ENCODE results near the gene SUMO4. TPM values are rescaled to one million over a fixed set of nuclear protein-coding genes. Genes with fewer than 3 reads are reported as not detected.
A peak's percentile ranks its signal among the peaks of the same experiment; 100 is the strongest.

SUMO4 gene
- total and polyA plus RNA-seq, 2 donors (not counting 1 experiment from before 2014, with no cell fraction given): 2.1 TPM; not detected in 1

DNA sequence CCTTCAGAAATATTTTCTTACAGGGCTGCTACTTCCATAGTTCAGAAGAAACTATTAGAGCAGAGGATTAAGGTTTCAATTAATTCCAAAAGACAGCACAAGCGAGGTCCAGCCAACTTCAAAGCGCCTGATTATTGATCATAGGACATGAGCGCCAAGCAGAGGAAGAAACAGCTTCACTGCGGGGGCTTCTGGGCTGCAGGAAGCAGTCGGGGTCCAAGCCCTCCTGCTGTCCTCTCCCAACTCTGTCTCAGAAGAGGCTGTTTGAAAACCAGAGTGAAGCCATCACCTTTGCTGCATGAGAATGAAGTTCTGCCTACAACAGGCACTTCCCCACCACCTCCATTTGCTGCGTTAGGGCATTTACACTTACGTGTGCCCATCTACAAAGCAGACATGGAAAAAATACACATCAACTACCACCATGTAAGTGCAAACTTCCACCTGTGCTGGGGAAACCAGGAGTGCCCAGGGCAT, 23.9 kb downstream of the SUMO4 start:
- Histone ChIP-seq H2AFZ (ENCODE audit: low read length) (peak overlapping the region; percentile 56), H3K4me2 (ENCODE audit: extremely low read depth, insufficient read depth, low read length) (no peak overlapping the region), H3K9me3 (ENCODE audit: control insufficient read depth, insufficient read depth, low read depth, low read length) (no peaks in the 10 kb centered on the region), H3K27me3 (ENCODE audit: control insufficient read depth, insufficient read depth, low read length) (no peaks in the 10 kb centered on the region), H3K4me1 (ENCODE audit: control insufficient read depth, extremely low read depth, insufficient read depth, low read length) (peaks cover 3% of the 10 kb centered on the region), H3K4me3 (replicated peaks in 1 of 4; ENCODE audit: control extremely low read depth in 1 of 4, insufficient read depth in 1 of 4, low read depth in 3 of 4, low read length in 4 of 4) (no peak overlapping the region), H4K20me1 (ENCODE audit: control insufficient read depth, extremely low read depth, insufficient read depth, low read length) (no peaks in the 10 kb centered on the region), H3K9ac (ENCODE audit: insufficient read depth, low read length) (no peak overlapping the region), H3K79me2 (ENCODE audit: control insufficient read depth, insufficient read depth, low read length) (no peaks in the 10 kb centered on the region), H3K27ac (ENCODE audit: insufficient read depth, low read length) (no peak overlapping the region), H3K36me3 (ENCODE audit: control insufficient read depth, insufficient read depth, low read length) (no peaks in the 10 kb centered on the region)
- DNase-seq (ENCODE audit: low read depth in 2 of 2): no peak
- no peak for TF ChIP-seq CTCF (conservative IDR thresholded peaks at IDR 0.05 in 1 of 2, IDR thresholded peaks at IDR 0.05 in 1 of 2; ENCODE audit: low read depth in 1 of 2, low read length in 2 of 2)
- TF ChIP-seq EZH2 (IDR thresholded peaks at IDR 0.05; ENCODE audit: low read length, missing control alignments): no peak

GRCh38 chr6:149425224-149425623, 25.2 kb downstream of the SUMO4 start:
- Histone ChIP-seq H3K9ac (ENCODE audit: insufficient read depth, low read length) (no peak overlapping the region), H3K27ac (ENCODE audit: insufficient read depth, low read length) (no peak overlapping the region), H3K9me3 (ENCODE audit: control insufficient read depth, insufficient read depth, low read depth, low read length) (no peaks in the 10 kb centered on the region), H4K20me1 (ENCODE audit: control insufficient read depth, extremely low read depth, insufficient read depth, low read length) (no peaks in the 10 kb centered on the region), H3K36me3 (ENCODE audit: control insufficient read depth, insufficient read depth, low read length) (no peaks in the 10 kb centered on the region), H2AFZ (ENCODE audit: low read length) (no peak overlapping the region), H3K79me2 (ENCODE audit: control insufficient read depth, insufficient read depth, low read length) (no peaks in the 10 kb centered on the region), H3K4me3 (replicated peaks in 1 of 4; ENCODE audit: control extremely low read depth in 1 of 4, insufficient read depth in 1 of 4, low read depth in 3 of 4, low read length in 4 of 4) (no peak overlapping the region), H3K4me2 (ENCODE audit: extremely low read depth, insufficient read depth, low read length) (no peak overlapping the region), H3K4me1 (ENCODE audit: control insufficient read depth, extremely low read depth, insufficient read depth, low read length) (peaks cover 3% of the 10 kb centered on the region), H3K27me3 (ENCODE audit: control insufficient read depth, insufficient read depth, low read length) (no peaks in the 10 kb centered on the region)
- TF ChIP-seq CTCF (conservative IDR thresholded peaks at IDR 0.05 in 1 of 2, IDR thresholded peaks at IDR 0.05 in 1 of 2; ENCODE audit: low read depth in 1 of 2, low read length in 2 of 2) (no peak), EZH2 (IDR thresholded peaks at IDR 0.05; ENCODE audit: low read length, missing control alignments) (no peak)
- no peak for DNase-seq (ENCODE audit: low read depth in 2 of 2)

GRCh38 chr6:149425754-149426153, 25.7 kb downstream of the SUMO4 start:
- Histone ChIP-seq H3K27ac (ENCODE audit: insufficient read depth, low read length) (no peak overlapping the region), H3K79me2 (ENCODE audit: control insufficient read depth, insufficient read depth, low read length) (no peaks in the 10 kb centered on the region), H3K9ac (ENCODE audit: insufficient read depth, low read length) (no peak overlapping the region), H2AFZ (ENCODE audit: low read length) (no peak overlapping the region), H4K20me1 (ENCODE audit: control insufficient read depth, extremely low read depth, insufficient read depth, low read length) (no peaks in the 10 kb centered on the region), H3K4me2 (ENCODE audit: extremely low read depth, insufficient read depth, low read length) (no peak overlapping the region), H3K4me1 (ENCODE audit: control insufficient read depth, extremely low read depth, insufficient read depth, low read length) (peaks cover 3% of the 10 kb centered on the region), H3K36me3 (ENCODE audit: control insufficient read depth, insufficient read depth, low read length) (no peaks in the 10 kb centered on the region), H3K27me3 (ENCODE audit: control insufficient read depth, insufficient read depth, low read length) (no peaks in the 10 kb centered on the region), H3K9me3 (ENCODE audit: control insufficient read depth, insufficient read depth, low read depth, low read length) (no peaks in the 10 kb centered on the region), H3K4me3 (replicated peaks in 1 of 4; ENCODE audit: control extremely low read depth in 1 of 4, insufficient read depth in 1 of 4, low read depth in 3 of 4, low read length in 4 of 4) (no peak overlapping the region)
- no peak for DNase-seq (ENCODE audit: low read depth in 2 of 2)
- TF ChIP-seq CTCF (conservative IDR thresholded peaks at IDR 0.05 in 1 of 2, IDR thresholded peaks at IDR 0.05 in 1 of 2; ENCODE audit: low read depth in 1 of 2, low read length in 2 of 2): no peak
- no peak for TF ChIP-seq EZH2 (IDR thresholded peaks at IDR 0.05; ENCODE audit: low read length, missing control alignments)
